ENCODE measurements around the gene HMG20A.

HMG20A gene

DNA sequence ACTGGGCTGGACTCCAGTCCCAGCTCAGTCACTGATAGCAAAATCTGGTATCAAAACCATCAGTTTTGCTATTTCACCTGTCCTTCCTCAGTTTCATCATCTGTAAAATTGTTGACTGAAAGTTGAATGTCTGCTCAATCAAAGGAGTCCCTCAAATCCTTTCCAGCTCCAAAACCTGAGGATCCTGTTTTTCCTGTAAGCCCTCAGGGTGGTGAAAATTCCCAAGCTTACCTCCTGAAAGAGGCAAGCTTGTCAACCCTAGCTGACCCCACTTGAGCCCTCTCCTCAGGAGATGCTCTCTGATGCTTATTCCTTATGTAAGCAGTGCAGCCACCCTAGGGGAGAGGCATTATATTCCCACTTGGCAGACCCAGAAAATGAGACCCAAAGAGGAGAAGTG, 82.6 kb downstream of the HMG20A start:
- DNase-seq: no peak

DNA sequence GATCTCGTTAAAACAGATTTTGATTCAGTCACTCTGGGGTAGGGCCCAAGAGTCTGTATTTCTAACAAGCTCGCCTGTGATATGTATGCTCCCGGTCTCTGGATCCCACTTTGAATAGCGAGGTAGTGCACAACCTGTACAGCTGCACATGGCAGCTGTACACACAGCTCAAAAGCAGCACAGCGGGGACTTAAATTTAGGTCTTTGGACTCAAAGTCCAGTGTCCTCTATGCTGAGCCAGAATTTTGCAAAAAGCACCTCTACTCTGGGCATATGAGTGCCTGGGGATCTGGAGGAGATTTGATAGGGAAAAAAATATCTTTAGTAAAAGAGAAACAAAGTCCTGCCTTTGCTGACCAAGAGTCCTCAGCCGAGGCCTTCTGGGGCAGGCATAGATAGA, 83.1 kb downstream of the HMG20A start:
- DNase-seq: no peak

- DNase-seq: peak; percentile 87
Observed at GRCh38 chr15:77504306-77504705, 83.6 kb downstream of the HMG20A start.

- DNase-seq: no peak
Observed at GRCh38 chr15:77504871-77505270, 84.2 kb downstream of the HMG20A start.

DNA sequence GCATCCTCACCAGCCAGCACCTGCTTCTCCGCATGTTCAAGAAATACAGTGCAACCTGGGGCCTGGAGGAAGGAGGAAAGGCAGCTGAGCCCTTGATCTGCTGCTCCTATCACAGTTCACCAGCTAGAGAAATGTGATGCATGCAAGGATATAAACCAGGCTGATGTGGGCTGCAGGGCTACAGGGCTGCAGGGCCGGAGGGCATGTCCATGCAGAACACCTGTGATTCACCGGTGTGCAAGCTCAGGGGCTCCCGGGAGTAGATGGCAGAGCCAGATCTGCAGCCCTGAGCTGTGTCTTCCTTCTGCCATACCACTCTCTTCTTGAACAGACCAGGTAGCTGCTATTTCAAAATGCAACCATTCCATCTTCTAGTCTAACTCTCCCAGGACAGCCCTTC, 84.9 kb downstream of the HMG20A start:
- DNase-seq: no peak

GRCh38 chr15:77506311-77507142, 85.8 kb downstream of the HMG20A start:
- peak; percentile 70 for DNase-seq

DNA sequence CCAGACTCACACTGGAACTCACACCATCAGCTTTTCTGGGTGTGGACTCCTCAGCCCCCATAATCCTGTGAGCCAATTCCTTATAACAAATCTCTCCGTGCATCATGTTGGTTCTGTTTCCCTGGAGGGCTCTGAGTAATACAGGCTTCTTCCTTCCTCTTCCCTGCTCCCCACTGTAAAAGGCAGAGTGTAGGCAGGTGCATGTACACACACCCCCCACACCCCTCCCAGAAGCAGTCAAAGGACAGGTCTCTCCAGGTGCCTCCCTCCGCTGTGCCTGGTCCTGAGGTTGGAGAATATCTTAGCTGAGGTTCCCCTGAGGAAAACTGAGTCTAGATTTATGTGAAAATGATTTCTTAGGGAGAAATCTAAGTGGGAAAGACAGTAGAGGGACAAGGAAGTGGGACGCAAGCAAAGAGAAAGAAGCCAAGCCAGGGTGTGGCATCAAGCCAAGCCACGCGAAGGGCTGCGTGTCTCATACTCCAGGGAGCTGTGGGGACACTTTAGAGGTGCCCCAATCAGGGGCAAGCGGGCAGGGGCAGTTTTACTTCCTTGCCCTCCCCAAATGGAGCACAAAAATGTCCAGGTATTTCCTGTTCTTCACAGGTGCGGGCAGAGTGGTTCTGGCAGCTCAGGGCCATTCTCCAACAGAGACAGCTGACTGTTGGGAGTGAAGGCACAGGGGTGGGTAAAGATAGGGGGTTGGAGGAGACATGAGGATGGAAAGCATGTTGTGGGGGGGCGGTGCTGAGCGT, 86.6 kb downstream of the HMG20A start:
- peak; percentile 26 for DNase-seq

DNA sequence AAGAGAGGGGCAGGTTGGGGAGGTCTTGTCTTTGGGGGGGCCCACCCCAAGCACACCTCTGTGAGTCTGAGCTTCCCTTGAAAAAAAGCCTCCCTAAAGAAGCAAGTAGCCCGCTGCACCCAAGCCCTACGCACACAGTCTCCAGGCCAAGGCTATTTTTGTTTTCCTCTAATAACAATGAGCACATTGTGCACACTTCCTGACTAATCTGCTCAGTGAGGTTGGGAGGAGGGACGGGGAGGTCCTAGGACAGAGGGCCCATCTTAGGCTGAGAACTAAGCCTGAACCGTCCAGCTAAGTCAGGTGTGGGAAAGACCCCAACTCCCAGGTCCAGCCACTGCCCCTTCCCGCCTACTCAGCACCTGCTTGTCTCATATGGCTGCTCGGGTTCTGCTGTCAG, 87.2 kb downstream of the HMG20A start:
- no peak for DNase-seq

GRCh38 chr15:77508541-77509243, 88.0 kb downstream of the HMG20A start:
- no peak for DNase-seq

- no peak for DNase-seq
Observed at GRCh38 chr15:77510066-77511057, 89.7 kb downstream of the HMG20A start.

- no peak for DNase-seq
Observed at GRCh38 chr15:77511869-77512268, 91.2 kb downstream of the HMG20A start.

- no peak for DNase-seq
Observed at GRCh38 chr15:77513226-77513625, 92.5 kb downstream of the HMG20A start.

DNA sequence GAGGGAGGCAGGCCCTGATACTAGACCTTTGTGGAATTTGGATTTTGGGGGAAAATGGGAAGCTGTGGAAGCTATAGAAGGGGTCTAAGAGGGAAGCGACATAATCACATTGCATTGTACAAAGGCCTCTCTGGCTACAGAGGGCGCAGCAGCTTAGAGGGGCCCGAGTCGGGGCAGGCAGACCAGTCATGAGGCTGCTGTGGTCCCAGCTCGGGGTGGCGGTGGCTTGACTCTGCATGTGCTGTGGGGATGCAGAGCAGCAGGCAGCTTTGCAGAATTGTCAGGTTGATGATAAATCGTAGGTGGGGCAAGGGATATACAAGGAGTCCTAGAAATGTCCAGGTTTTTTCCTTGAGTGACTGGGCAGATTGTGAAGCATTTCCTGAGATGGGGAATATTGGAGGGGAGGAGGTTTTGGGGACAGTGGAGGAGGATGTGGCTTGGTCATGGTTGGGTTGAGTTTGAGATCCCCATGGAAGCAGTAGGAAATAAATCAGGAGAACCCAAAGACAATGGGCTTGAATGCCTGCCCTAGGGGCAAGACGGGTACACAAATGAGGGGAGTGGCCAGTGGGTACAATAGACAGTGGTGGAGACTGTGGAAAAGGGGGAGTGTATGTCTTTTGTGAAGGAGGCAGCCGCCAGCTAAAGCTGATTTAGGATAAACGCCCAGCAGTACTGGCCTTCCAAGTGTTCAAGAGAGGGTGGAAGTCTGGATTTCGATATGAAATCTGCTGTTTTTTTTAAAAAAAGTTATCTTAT, 94.1 kb downstream of the HMG20A start:
- DNase-seq: no peak

GRCh38 chr15:77515613-77516012, 94.9 kb downstream of the HMG20A start:
- no peak for DNase-seq

DNA sequence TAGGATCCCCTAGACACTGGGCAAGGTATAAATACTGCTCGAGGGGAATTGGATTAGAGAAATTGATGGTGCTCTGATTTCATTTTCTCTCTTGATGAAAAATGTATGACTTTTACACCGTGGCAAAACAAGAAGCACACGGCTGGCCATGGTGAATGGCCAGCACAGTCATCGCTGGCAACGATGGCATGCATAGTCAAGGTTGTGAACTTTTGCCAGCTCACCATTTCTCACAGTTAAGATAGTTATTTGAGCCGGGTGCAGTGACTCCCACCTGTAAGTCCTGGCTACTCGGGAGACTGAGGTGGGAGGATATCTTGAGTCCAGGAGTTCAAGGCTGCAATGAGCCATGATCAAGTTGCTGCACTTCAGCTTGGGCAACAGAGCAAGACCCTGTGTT, 95.4 kb downstream of the HMG20A start:
- no peak for DNase-seq

DNA sequence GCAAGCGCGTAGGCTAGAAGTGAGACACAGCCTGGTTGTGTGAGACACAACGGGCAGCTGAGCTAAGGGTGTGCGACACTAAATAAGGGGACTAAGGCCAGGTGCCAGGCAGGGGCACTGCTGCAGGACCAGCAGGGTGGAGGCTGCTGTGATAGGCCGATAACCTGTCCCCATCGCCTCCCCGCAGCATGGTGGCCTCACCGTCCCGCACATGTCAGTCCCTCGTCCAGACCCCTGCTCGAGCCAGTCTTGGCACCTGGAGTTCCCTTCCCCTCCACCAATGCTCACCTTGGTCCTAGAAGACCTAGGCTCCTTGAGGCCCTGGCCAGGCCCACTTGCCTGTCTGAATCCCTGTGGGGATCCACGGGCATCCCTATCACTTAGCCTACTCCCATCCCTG, 96.1 kb downstream of the HMG20A start:
- no peak for DNase-seq

DNA sequence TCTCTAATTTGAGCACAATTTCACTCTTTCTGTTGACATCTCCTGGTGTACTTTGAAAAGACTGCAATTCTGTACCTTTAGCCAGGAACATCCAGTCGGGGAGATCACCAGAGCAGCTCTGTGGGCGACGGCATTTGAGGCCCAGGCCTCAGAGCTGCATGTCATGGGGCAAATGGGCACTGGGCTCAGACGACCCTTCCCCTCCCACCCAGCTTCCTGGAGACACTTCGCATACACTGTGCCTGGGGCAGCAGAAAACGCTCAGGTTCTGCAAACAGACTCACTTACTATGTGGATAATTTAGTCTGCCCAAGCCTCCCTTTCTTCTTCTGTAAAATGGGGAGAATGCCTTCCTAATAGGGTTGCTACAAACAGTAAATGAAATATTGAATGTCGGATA, 96.9 kb downstream of the HMG20A start:
- DNase-seq: no peak

GRCh38 chr15:77518458-77518857, 97.8 kb downstream of the HMG20A start:
- DNase-seq: no peak

GRCh38 chr15:77519540-77519939, 98.9 kb downstream of the HMG20A start:
- no peak for DNase-seq

GRCh38 chr15:77521206-77521605, 100.5 kb downstream of the HMG20A start:
- DNase-seq: no peak

- no peak for DNase-seq
Observed at GRCh38 chr15:77525400-77525811, 104.7 kb downstream of the HMG20A start.

Data from NCI-H1436 (cell line).